ENCODE results near the gene OR10C1. TPM values are rescaled to one million over a fixed set of nuclear protein-coding genes. Genes with fewer than 3 reads are reported as not detected.

Gene OR10C1
- total and polyA plus RNA-seq, 2 of the 4 experiments (the other 2 are of a cell fraction), result not detected

DNA sequence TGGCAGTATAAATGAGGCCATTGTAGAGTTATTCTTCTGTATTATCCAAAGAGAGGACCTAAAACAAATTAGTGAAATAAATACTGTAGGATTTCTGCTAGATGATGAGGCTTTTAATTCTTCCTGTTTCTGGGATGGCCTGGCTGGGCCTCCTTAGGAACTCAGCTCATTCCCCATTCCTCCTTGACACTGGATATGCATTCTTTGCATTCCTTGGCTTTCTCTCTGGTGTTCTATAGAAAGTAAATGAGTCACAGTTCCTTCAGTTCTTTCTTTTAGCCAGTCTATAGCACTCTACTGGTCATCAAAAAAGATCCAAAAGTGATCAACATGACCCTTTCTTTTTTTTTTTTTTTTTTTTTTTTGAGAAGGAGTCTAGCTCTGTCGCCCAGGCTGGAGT lies 8.6 kb downstream of the OR10C1 start:
- no peaks in the 10 kb centered on the region for H3K4me1 ChIP-seq (ENCODE audit: control insufficient read depth, insufficient read depth, low read length)
- dilution Hi-C loops (cut with HindIII; ENCODE audit: low sequenced_read_pairs, unreplicated experiment), result no loop called here
- no peak overlapping the region for H3K18ac ChIP-seq (ENCODE audit: low read depth, low read length)
- no peak overlapping the region for H4K5ac ChIP-seq (ENCODE audit: low read depth, low read length)
- H4K8ac ChIP-seq (ENCODE audit: low read depth in 2 of 2, low read length in 2 of 2), result no peak overlapping the region
- no peak overlapping the region for H4K91ac ChIP-seq (ENCODE audit: insufficient read depth, low read depth, low read length)
- no peak overlapping the region for H3K56ac ChIP-seq (ENCODE audit: extremely low read depth, insufficient read depth, low read length)
- no peak overlapping the region for H3K4ac ChIP-seq (ENCODE audit: low read depth, low read length)
- H2AFZ ChIP-seq (replicated peaks; ENCODE audit: low read length, poor library complexity), result no peak overlapping the region
- no TSS peak for BruUV-seq (replicated peaks)
- DNase-seq (no peak), ATAC-seq (ENCODE audit: low read depth) (no peak)
- no peak overlapping the region for H2BK120ac ChIP-seq (ENCODE audit: low read depth, low read length)
- H3K79me1 ChIP-seq (ENCODE audit: low read depth in 1 of 2, low read length in 2 of 2), result no peaks in the 10 kb centered on the region
- no peak overlapping the region for H2BK20ac ChIP-seq (ENCODE audit: low read depth, low read length)
- no peak overlapping the region for H3K4me2 ChIP-seq (ENCODE audit: low read depth, low read length)
- peaks cover 5% of the 10 kb centered on the region for H3K9me3 ChIP-seq (ENCODE audit: control insufficient read depth, insufficient read depth, low read length)
- H2AK5ac ChIP-seq (ENCODE audit: low read depth, low read length), result no peak overlapping the region
- H3K14ac ChIP-seq (replicated peaks; ENCODE audit: low read depth, low read length), result no peak overlapping the region
- no peaks in the 10 kb centered on the region for H3K27me3 ChIP-seq (ENCODE audit: control insufficient read depth, insufficient read depth, low read length)
- H3K36me3 ChIP-seq (ENCODE audit: control insufficient read depth, insufficient read depth, low read length), result no peaks in the 10 kb centered on the region
- WGBS, 2 experiments (ENCODE audit: extremely low coverage in 2 of 2, insufficient read length in 1 of 2), result no CpG with 5 or more reads among the region's 1 CpG
- H3K27ac ChIP-seq (ENCODE audit: insufficient read depth, low read length), result no peak overlapping the region
- intact Hi-C loops (cut with micrococcal nuclease), result no loop called here
- POLR2A ChIA-PET (ENCODE audit: unreplicated experiment), result no interaction called here
- no peak overlapping the region for H3K9ac ChIP-seq (ENCODE audit: low read depth, low read length)
- H2AK9ac ChIP-seq (replicated peaks; ENCODE audit: low read depth, low read length, poor library complexity), result no peak overlapping the region
- in situ Hi-C loops (cut with MboI; ENCODE audit: low sequenced_read_pairs), result no loop called here
- no peaks in the 10 kb centered on the region for H4K20me1 ChIP-seq (ENCODE audit: insufficient read depth, low read length)
- H2BK5ac ChIP-seq (ENCODE audit: low read depth, low read length, poor library complexity, severe bottlenecking), result no peak overlapping the region
- no peak for TF ChIP-seq MAFK (IDR thresholded peaks at IDR 0.05; ENCODE audit: low read depth, low read length)
- no peak for TF ChIP-seq SMC3 (IDR thresholded peaks at IDR 0.05; ENCODE audit: low read depth, low read length)
- TF ChIP-seq BHLHE40 (IDR thresholded peaks at IDR 0.05; ENCODE audit: low read depth, low read length), result no peak
- no peak for TF ChIP-seq RCOR1 (IDR thresholded peaks at IDR 0.05; ENCODE audit: insufficient replicate concordance, low read length)
- TF ChIP-seq RAD21 (IDR thresholded peaks at IDR 0.05; ENCODE audit: low read length), result no peak
- TF ChIP-seq FOS (IDR thresholded peaks at IDR 0.05; ENCODE audit: low read depth, low read length), result no peak
- TF ChIP-seq, protein P1, sequence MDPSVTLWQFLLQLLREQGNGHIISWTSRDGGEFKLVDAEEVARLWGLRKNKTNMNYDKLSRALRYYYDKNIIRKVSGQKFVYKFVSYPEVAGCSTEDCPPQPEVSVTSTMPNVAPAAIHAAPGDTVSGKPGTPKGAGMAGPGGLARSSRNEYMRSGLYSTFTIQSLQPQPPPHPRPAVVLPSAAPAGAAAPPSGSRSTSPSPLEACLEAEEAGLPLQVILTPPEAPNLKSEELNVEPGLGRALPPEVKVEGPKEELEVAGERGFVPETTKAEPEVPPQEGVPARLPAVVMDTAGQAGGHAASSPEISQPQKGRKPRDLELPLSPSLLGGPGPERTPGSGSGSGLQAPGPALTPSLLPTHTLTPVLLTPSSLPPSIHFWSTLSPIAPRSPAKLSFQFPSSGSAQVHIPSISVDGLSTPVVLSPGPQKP (IDR thresholded peaks at IDR 0.05; ENCODE audit: borderline replicate concordance, low read depth, low read length), result no peak
- TF ChIP-seq POLR2A (IDR thresholded peaks at IDR 0.05; ENCODE audit: low read depth, low read length), result no peak
- TF ChIP-seq, protein P2, sequence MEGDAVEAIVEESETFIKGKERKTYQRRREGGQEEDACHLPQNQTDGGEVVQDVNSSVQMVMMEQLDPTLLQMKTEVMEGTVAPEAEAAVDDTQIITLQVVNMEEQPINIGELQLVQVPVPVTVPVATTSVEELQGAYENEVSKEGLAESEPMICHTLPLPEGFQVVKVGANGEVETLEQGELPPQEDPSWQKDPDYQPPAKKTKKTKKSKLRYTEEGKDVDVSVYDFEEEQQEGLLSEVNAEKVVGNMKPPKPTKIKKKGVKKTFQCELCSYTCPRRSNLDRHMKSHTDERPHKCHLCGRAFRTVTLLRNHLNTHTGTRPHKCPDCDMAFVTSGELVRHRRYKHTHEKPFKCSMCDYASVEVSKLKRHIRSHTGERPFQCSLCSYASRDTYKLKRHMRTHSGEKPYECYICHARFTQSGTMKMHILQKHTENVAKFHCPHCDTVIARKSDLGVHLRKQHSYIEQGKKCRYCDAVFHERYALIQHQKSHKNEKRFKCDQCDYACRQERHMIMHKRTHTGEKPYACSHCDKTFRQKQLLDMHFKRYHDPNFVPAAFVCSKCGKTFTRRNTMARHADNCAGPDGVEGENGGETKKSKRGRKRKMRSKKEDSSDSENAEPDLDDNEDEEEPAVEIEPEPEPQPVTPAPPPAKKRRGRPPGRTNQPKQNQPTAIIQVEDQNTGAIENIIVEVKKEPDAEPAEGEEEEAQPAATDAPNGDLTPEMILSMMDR (conservative IDR thresholded peaks at IDR 0.05; ENCODE audit: low read depth, low read length), result no peak
- TF ChIP-seq RFX5 (IDR thresholded peaks at IDR 0.05; ENCODE audit: low read depth, low read length), result no peak
- no peak for TF ChIP-seq CEBPB (IDR thresholded peaks at IDR 0.05; ENCODE audit: low read depth, low read length)
- TF ChIP-seq MAZ (IDR thresholded peaks at IDR 0.05; ENCODE audit: borderline replicate concordance, low read depth, low read length), result no peak
- TF ChIP-seq, protein P3, sequence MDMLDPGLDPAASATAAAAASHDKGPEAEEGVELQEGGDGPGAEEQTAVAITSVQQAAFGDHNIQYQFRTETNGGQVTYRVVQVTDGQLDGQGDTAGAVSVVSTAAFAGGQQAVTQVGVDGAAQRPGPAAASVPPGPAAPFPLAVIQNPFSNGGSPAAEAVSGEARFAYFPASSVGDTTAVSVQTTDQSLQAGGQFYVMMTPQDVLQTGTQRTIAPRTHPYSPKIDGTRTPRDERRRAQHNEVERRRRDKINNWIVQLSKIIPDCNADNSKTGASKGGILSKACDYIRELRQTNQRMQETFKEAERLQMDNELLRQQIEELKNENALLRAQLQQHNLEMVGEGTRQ (IDR thresholded peaks at IDR 0.05; ENCODE audit: low read depth, low read length), result no peak
- no peak for TF ChIP-seq MXI1 (IDR thresholded peaks at IDR 0.05; ENCODE audit: borderline replicate concordance, low read depth, low read length)
- no peak overlapping the region for H3K4me3 ChIP-seq (ENCODE audit: insufficient read depth, low read depth, low read length)
- CTCF ChIA-PET, result no interaction called here
- H3K23ac ChIP-seq (ENCODE audit: low read depth, low read length), result no peak overlapping the region
- H2BK15ac ChIP-seq (ENCODE audit: low read depth, low read length), result no peak overlapping the region
- no peaks in the 10 kb centered on the region for H3K9me1 ChIP-seq (ENCODE audit: insufficient read depth, low read length)

Data from IMR-90 (cell line).